NB4 (cell line): ENCODE measurements around the gene HLA-DPA1.

ENCODE experiments used
- CTCF ChIP-seq: IDR thresholded peaks from one replicate; pipeline ENCODE4 v1.5.1; 2012; ENCODE audit warnings: low read depth, low read length
- MAX ChIP-seq: IDR thresholded peaks from 2 replicates; pipeline ENCODE4 v1.6.1; 2011; ENCODE audit warnings: low read depth, low read length
- POLR2A ChIP-seq: IDR thresholded peaks from 2 replicates; pipeline ENCODE4 v1.6.1; 2011; ENCODE audit warnings: mild to moderate bottlenecking; ENCODE audit not compliant: insufficient read length; ENCODE audit errors: extremely low read depth

- TF ChIP-seq CTCF, result no peak
- TF ChIP-seq POLR2A, result no peak
- no peak for TF ChIP-seq MAX
These were observed 8.7 kb downstream of the HLA-DPA1 start for GRCh38 chr6:33064723-33065122.
